ENCODE data around the gene AGER.

DNA sequence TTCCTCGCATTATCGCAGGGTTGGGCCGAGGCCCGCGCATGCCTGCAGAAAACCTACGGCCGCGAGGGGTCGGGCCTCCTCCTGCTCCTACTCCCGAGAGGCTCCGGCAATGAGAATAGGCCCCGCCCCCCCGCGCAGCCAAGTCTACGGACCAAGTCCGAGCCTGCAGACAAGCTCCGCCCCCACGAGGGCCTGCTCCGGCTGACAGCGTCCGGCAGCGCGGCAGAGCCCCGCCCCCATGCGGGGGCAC is 11.5 kb upstream of the AGER start:
- TF ChIP-seq, protein P1, sequence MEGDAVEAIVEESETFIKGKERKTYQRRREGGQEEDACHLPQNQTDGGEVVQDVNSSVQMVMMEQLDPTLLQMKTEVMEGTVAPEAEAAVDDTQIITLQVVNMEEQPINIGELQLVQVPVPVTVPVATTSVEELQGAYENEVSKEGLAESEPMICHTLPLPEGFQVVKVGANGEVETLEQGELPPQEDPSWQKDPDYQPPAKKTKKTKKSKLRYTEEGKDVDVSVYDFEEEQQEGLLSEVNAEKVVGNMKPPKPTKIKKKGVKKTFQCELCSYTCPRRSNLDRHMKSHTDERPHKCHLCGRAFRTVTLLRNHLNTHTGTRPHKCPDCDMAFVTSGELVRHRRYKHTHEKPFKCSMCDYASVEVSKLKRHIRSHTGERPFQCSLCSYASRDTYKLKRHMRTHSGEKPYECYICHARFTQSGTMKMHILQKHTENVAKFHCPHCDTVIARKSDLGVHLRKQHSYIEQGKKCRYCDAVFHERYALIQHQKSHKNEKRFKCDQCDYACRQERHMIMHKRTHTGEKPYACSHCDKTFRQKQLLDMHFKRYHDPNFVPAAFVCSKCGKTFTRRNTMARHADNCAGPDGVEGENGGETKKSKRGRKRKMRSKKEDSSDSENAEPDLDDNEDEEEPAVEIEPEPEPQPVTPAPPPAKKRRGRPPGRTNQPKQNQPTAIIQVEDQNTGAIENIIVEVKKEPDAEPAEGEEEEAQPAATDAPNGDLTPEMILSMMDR (conservative IDR thresholded peaks at IDR 0.05; ENCODE audit: low read length): no peak
- TF ChIP-seq EZH2phosphoT487 (IDR thresholded peaks at IDR 0.05; ENCODE audit: borderline replicate concordance): no peak

All from Loucy (cell line).